K562 (cell line): ENCODE measurements around the gene ELOF1. TPM values are rescaled to one million over a fixed set of nuclear protein-coding genes. Genes with fewer than 3 reads are reported as not detected.

Experiments
- ARID1B ChIP-seq: fragments of 450-650 bp; IDR thresholded peaks from 2 replicates; pipeline ENCODE4 v1.6.1; 2016; ENCODE audit warnings: antibody characterized with exemption, mild to moderate bottlenecking, inconsistent platforms
- CC2D1A ChIP-seq: fragments of 450-650 bp; IDR thresholded peaks from 2 replicates; pipeline ENCODE4 v1.6.1; 2017; ENCODE audit warnings: mild to moderate bottlenecking
- CCAR2 ChIP-seq: fragments of 200-400 bp; formaldehyde crosslinking; IDR thresholded peaks from 2 replicates; pipeline ENCODE4 v1.6.1; 2017; ENCODE audit warnings: mild to moderate bottlenecking, low read depth, low read length
- CREBBP ChIP-seq: IDR thresholded peaks from one replicate; pipeline ENCODE4 v1.6.1; 2012; ENCODE audit warnings: low read depth, mild to moderate bottlenecking, control low read depth, inconsistent platforms, low read length
- DPF2 ChIP-seq: fragments of 450-650 bp; IDR thresholded peaks from 2 replicates; pipeline ENCODE4 v1.6.1; 2016
- FOXK2 ChIP-seq, 2 experiments: fragments of 450-650 bp; IDR thresholded peaks in 1 of 2; conservative IDR thresholded peaks in 1 of 2; 2 replicates each; pipeline ENCODE4 v1.6.1; 2016; ENCODE audit warnings: low read depth in 2 of 2, mild to moderate bottlenecking in 1 of 2
- MTA2 ChIP-seq: fragments of 450-650 bp; IDR thresholded peaks from 2 replicates; pipeline ENCODE4 v1.6.1; 2016; ENCODE audit warnings: low read depth
- SMARCA4 ChIP-seq: fragments of 450-650 bp; IDR thresholded peaks from 2 replicates; pipeline ENCODE4 v1.6.1; 2016
- SOX6 ChIP-seq: fragments of 450-650 bp; IDR thresholded peaks from 2 replicates; pipeline ENCODE4 v1.6.1; 2014; ENCODE audit warnings: mild to moderate bottlenecking
- TCF3 ChIP-seq: sonication (generic); formaldehyde crosslinking; IDR thresholded peaks from 2 replicates; pipeline ENCODE4 v1.4.0; 2020; ENCODE audit warnings: mild to moderate bottlenecking, missing genetic modification reagents
- TGIF2 ChIP-seq: sonication (generic); formaldehyde crosslinking; IDR thresholded peaks from 2 replicates; pipeline ENCODE4 v1.8.1; 2022; ENCODE audit warnings: mild to moderate bottlenecking, missing genetic modification reagents, moderate library complexity
- UBTF ChIP-seq, 2 experiments: IDR thresholded peaks; 2 replicates each; pipeline ENCODE4 v1.6.1; 2012; ENCODE audit warnings: improper control_type of control experiment in 2 of 2, low read depth in 2 of 2, low read length in 2 of 2, borderline replicate concordance in 1 of 2
- VEZF1 ChIP-seq: fragments of 200-800 bp; sonication (Bioruptor generic); IDR thresholded peaks from 2 replicates; pipeline ENCODE4 v1.6.1; 2017; ENCODE audit warnings: missing genetic modification characterization, missing compliant biosample characterization
- ZBTB17 ChIP-seq: fragments of 450-650 bp; formaldehyde crosslinking; IDR thresholded peaks from 2 replicates; pipeline ENCODE4 v1.4.0; 2020; ENCODE audit warnings: mild to moderate bottlenecking
- ZKSCAN8 ChIP-seq: fragments of 200-800 bp; sonication (Bioruptor generic); IDR thresholded peaks from 2 replicates; pipeline ENCODE4 v1.6.1; 2016; ENCODE audit warnings: missing genetic modification characterization, missing compliant biosample characterization
- ZNF592 ChIP-seq: fragments of 450-650 bp; IDR thresholded peaks from 2 replicates; pipeline ENCODE4 v1.6.1; 2017; ENCODE audit warnings: antibody characterized with exemption, mild to moderate bottlenecking
- polyA plus RNA-seq, 8 experiments: library from polyadenylated mRNA; depleted of rRNA in 4 of 8; stranded (reverse) in 5 of 8; unstranded in 3 of 8; fragments of >200 nt; fragmentation: Nextera tagmentation in 2 of 8; fragmentation: Illumina TruSeq in 1 of 8; extraction: Ambion mirVana in 2 of 8; extraction: Trizol in 1 of 8; gene quantifications; 2 replicates each; pipeline versions ENCODE4 v1.2.1 to v1.2.3, GENCODE V29; 2011 to 2014; ENCODE audit warnings: inconsistent platforms in 1 of 8, missing spikeins in 1 of 8
- total RNA-seq, 7 experiments: library from RNA; depleted of rRNA in 6 of 7; stranded (reverse); fragments of >200 nt in 6 of 7; fragmentation: Illumina TruSeq in 2 of 7; extraction: Trizol in 2 of 7; gene quantifications; 2 replicates each; pipeline versions ENCODE4 v1.2.1 to v1.2.3, GENCODE V29; 2011 to 2021; ENCODE audit warnings: low replicate concordance in 1 of 7

Gene ELOF1
- total and polyA plus RNA-seq, 9 of the 15 experiments (the other 6 are each of a cell fraction or from before 2014, with no cell fraction given) = 16.7 to 147 (median 74.2) TPM

- TF ChIP-seq VEZF1 (CRISPR knock-in tag) (0 out of 2 replicates have a peak, but pooled peaks have one; percentile 11), TGIF2 (CRISPR knock-in tag) (no peak), CC2D1A (0 out of 2 replicates have a peak, but pooled peaks have one; percentile 41), ARID1B (peak; percentile 56), CCAR2 (no peak), TCF3 (CRISPR knock-in tag) (0 out of 2 replicates have a peak, but pooled peaks have one; percentile 5), SMARCA4 (peak; percentile 19; the same call in 1 of the 2 replicates), CREBBP (no peak), FOXK2 (conservative IDR thresholded peaks at IDR 0.05 in 1 of 2, IDR thresholded peaks at IDR 0.05 in 1 of 2; ENCODE audit: low read depth in 2 of 2) (peak in 1 of 2 experiments; percentile 43; a peak in 1 of 4 replicates), ZKSCAN8 (CRISPR knock-in tag) (no peak), UBTF (IDR thresholded peaks at IDR 0.05; ENCODE audit: borderline replicate concordance in 1 of 2, low read depth in 2 of 2, low read length in 2 of 2) (0 out of 4 replicates have a peak, but pooled peaks of 1 of the 2 experiments have one; percentile 43), ZNF592 (peak; percentile 20; the same call in 1 of the 2 replicates), SOX6 (peak; percentile 25; the same call in 1 of the 2 replicates), MTA2 (0 out of 2 replicates have a peak, but pooled peaks have one; percentile 15), ZBTB17 (CRISPR knock-in tag) (0 out of 2 replicates have a peak, but pooled peaks have one; percentile 35), DPF2 (peak; percentile 74)
These were observed 22.7 kb upstream of the ELOF1 start (continued) for GRCh38 chr19:11581740-11582139.
